ENCODE results near the gene FAM120A.

DNA sequence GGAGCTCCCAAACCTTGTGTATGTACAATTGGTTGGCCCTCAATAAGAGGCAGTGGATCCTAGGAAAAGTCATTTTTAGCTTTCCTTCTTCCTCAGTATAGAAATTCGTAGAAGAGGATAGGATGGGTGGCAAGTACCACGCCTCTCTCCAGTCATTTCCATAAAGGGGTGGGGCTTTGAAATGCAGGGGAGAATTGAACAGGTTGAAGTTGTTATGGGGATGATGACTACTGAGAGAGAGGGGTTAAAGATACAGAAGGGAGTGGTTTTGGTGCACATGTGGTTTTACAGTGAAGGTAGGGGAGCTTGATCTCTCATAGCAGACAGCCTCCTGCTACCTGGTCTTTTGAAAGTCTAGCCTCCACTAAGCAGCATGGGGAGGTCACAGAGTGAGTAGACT is 56.3 kb downstream of the FAM120A start:
- TF ChIP-seq CTCF (IDR thresholded peaks at IDR 0.05) = no peak
- TF ChIP-seq POLR2A (IDR thresholded peaks at IDR 0.05) = no peak

Measured in adrenal gland (tissue), 5 donors.